ENCODE data around the gene FARS2. TPM values are rescaled to one million over a fixed set of nuclear protein-coding genes. Genes with fewer than 3 reads are reported as not detected.
"Not testable (repeated sequence)": the region's sequence is repeated elsewhere in the genome, so short reads cannot be mapped to it uniquely, and the experiment has no call there.

FARS2 gene
- total and polyA plus RNA-seq, 7 experiments from 2014 or later: 16.2 to 28.1 (median 20.8) TPM

DNA sequence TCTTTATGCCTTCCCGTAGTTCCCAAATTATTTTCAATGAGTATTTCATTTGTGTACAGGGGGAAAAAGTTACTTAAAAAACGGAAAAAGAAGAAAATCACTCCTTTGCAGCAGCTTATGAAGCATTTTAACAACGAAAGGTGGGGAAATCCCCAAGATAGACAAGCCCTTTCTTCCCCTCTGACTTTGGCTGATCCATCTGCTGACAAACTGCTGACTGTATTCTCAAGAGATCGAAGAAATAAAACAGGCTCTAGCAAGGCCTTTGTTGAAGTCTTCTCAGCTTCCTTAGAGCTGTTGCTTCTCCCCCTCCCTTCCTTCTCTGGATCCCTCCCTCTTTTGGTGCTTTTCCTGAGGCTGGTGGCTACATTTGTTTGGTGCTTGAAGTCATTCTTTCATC, 420.2 kb downstream of the FARS2 start:
- DNase-seq: peak in 1 of 9 donors; percentile 28
- peak overlapping the region in 2 of 10 donors; percentile 6 to 37 for H3K4me3 Mint-ChIP-seq

DNA sequence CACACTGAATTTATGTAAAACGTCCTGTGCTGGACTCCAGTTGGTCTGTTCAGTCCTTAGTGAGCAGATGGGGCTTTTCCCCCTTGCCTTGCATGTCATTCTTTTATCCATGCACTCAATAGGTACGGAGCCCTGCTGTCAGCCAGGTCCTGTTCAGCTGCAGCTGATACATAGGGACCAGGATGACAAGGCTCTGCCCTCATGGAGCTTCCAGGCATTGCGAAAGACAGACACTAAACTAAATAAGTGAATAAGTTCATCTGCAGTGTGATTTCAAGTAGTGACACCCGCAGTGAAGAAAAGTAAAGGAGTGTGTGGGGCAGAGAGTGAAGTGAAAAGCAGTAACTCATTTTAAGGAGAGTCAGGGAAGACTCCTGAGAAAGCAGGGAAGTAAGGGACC, 421.2 kb downstream of the FARS2 start:
- intact Hi-C loops (cut with micrococcal nuclease): no loop called here
- POLR2A ChIA-PET: interaction anchor here (1.1 to 1.8 kb wide), 3 partner anchors 14 to 24 kb away, joined by 3 to 5 read pairs (median 4); no protein-coding TSS in a partner anchor
- no peak overlapping the region for H3K27ac Mint-ChIP-seq
- no peak overlapping the region for H3K4me3 ChIP-seq (ENCODE audit: low read length)
- peaks cover 0 to 4% (median 0%) of the 10 kb centered on the region in 3 experiments for H3K9me3 ChIP-seq (ENCODE audit: control insufficient read depth in 2 of 3, low read length in 3 of 3)
- peaks cover 4 to 43% (median 29%) of the 10 kb centered on the region in 5 donors for H3K36me3 Mint-ChIP-seq
- peaks cover 0 to 12% (median 5%) of the 10 kb centered on the region in 11 donors for H3K9me3 Mint-ChIP-seq
- CTCF ChIA-PET: no interaction called here
- peaks cover 0 to 4% (median 0%) of the 10 kb centered on the region in 3 experiments for H3K36me3 ChIP-seq (ENCODE audit: control insufficient read depth in 2 of 3, insufficient read depth in 3 of 3, low read length in 3 of 3)
- H3K27ac ChIP-seq (ENCODE audit: low read depth, low read length): no peak overlapping the region
- ATAC-seq (no peak), DNase-seq (no peak)
- no peaks in the 10 kb centered on the region for H3K27me3 Mint-ChIP-seq
- H3K4me1 ChIP-seq (ENCODE audit: control insufficient read depth in 2 of 2, insufficient read depth in 2 of 2, low read length in 2 of 2): peaks cover 0 to 16% of the 10 kb centered on the region in 2 donors
- H3K4me1 Mint-ChIP-seq: peaks cover 15 to 44% (median 38%) of the 10 kb centered on the region in 7 donors
- H3K4me3 Mint-ChIP-seq: no peak overlapping the region
- H3K27me3 ChIP-seq (ENCODE audit: control insufficient read depth in 2 of 2, insufficient read depth in 2 of 2, low read length in 2 of 2): no peaks in the 10 kb centered on the region

More for the DNA sequence above, 420.2 kb downstream of the FARS2 start:
- H3K27ac ChIP-seq (ENCODE audit: low read depth, low read length): no peak overlapping the region
- CTCF ChIA-PET: no interaction called here
- intact Hi-C loops (cut with micrococcal nuclease): no loop called here
- Mint-ChIP-seq H3K9me3 (peaks cover 0 to 12% (median 5%) of the 10 kb centered on the region in 11 donors), H3K27ac (peak overlapping the region in 5 of 9 donors; percentile 3 to 39 (median 22)), H3K36me3 (peaks cover 4 to 46% (median 29%) of the 10 kb centered on the region in 5 donors), H3K27me3 (no peaks in the 10 kb centered on the region), H3K4me1 (peaks cover 15 to 48% (median 43%) of the 10 kb centered on the region in 7 donors)
- no peaks in the 10 kb centered on the region for H3K27me3 ChIP-seq (ENCODE audit: control insufficient read depth in 2 of 2, insufficient read depth in 2 of 2, low read length in 2 of 2)
- H3K4me3 ChIP-seq (ENCODE audit: low read length): no peak overlapping the region
- ATAC-seq: no peak
- POLR2A ChIA-PET: interaction anchor here (1.1 to 1.5 kb wide), 4 partner anchors 10 to 185 kb away, joined by 3 to 5 read pairs (median 4); no protein-coding TSS in a partner anchor
- H3K36me3 ChIP-seq (ENCODE audit: control insufficient read depth in 2 of 3, insufficient read depth in 3 of 3, low read length in 3 of 3): peaks cover 0 to 4% (median 0%) of the 10 kb centered on the region in 3 experiments
- H3K9me3 ChIP-seq (ENCODE audit: control insufficient read depth in 2 of 3, low read length in 3 of 3): peaks cover 0 to 4% (median 0%) of the 10 kb centered on the region in 3 experiments
- peaks cover 0 to 16% of the 10 kb centered on the region in 2 donors for H3K4me1 ChIP-seq (ENCODE audit: control insufficient read depth in 2 of 2, insufficient read depth in 2 of 2, low read length in 2 of 2)

DNA sequence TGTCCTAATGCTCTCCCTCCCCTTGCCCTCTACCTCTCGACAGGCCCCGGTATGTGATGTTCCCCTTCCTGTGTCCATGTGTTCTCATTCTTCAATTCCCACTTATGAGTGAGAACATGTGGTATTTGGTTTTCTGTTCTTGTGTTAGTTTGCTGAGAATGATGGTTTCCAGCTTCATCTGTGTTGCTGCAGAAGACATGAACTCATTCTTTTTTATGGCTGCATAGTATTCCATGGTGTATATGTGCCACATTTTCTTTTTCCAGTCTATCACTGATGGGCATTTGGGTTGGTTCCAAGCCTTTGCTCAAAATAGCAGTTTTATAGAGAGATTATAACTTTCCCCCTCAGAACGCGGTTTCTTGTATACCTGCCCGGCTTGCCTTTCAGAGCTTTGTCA, 422.4 kb downstream of the FARS2 start:
- H3K27me3 Mint-ChIP-seq; H3K27me3 ChIP-seq (ENCODE audit: control insufficient read depth in 2 of 2, insufficient read depth in 2 of 2, low read length in 2 of 2); ATAC-seq; H3K4me3 Mint-ChIP-seq; DNase-seq; H3K9me3 ChIP-seq (ENCODE audit: control insufficient read depth in 2 of 3, low read length in 3 of 3); H3K27ac ChIP-seq (ENCODE audit: low read depth, low read length); H3K4me3 ChIP-seq (ENCODE audit: low read length); CTCF ChIA-PET; H3K36me3 ChIP-seq (ENCODE audit: control insufficient read depth in 2 of 3, insufficient read depth in 3 of 3, low read length in 3 of 3); H3K27ac Mint-ChIP-seq; intact Hi-C loops (cut with micrococcal nuclease): not testable (repeated sequence)
- peaks cover 0 to 16% of the 10 kb centered on the region in 2 donors for H3K4me1 ChIP-seq (ENCODE audit: control insufficient read depth in 2 of 2, insufficient read depth in 2 of 2, low read length in 2 of 2)
- Mint-ChIP-seq H3K36me3 (peaks cover 8 to 44% (median 29%) of the 10 kb centered on the region in 5 donors), H3K4me1 (peaks cover 15 to 33% (median 32%) of the 10 kb centered on the region in 7 donors), H3K9me3 (peaks cover 0 to 12% (median 5%) of the 10 kb centered on the region in 11 donors)
- POLR2A ChIA-PET: interaction anchor here (1.8 kb wide), 1 partner anchor 19 kb away, joined by 4 read pairs; no protein-coding TSS in a partner anchor

DNA sequence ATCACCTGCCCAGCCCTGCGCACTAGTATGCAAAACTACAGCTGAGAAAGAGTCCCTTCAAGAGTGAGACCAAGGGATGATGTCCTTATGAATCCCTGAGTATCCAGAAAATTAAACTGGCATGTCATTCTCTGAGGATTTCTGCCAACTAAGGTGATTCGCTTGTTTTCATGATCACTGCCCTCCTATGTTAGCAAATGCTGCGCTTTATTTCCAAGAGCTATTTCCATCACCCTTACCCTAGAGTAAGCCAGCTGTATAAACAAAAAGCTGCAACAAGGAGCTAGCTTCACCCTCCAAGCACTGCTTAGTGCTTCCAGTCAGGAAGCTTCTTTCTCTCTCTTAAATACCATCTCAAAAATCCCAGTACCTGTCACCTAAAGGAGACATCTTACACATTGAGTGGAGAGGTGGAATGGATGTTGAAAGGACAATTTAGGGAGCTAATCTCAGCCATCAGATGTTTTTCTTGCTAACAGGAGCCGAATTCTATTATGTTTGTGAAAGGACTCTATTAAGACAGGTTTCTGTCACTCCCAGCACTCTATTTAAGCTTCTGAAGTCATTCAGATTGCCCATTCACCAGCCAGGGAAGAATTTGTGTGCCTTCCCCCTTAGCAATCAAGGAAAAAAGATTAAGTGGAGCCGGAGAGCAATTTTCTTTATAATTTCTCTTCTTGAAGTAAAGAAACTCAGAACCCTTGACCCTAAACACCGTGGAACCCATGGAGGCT, 423.2 kb downstream of the FARS2 start:
- Histone ChIP-seq H3K4me1 (ENCODE audit: control insufficient read depth in 2 of 2, insufficient read depth in 2 of 2, low read length in 2 of 2) (peaks cover 0 to 16% of the 10 kb centered on the region in 2 donors), H3K4me3 (ENCODE audit: low read length) (no peak overlapping the region), H3K36me3 (ENCODE audit: control insufficient read depth in 2 of 3, insufficient read depth in 3 of 3, low read length in 3 of 3) (peaks cover 0 to 4% (median 0%) of the 10 kb centered on the region in 3 experiments), H3K9me3 (ENCODE audit: control insufficient read depth in 2 of 3, low read length in 3 of 3) (peaks cover 0 to 4% (median 0%) of the 10 kb centered on the region in 3 experiments), H3K27me3 (ENCODE audit: control insufficient read depth in 2 of 2, insufficient read depth in 2 of 2, low read length in 2 of 2) (no peaks in the 10 kb centered on the region), H3K27ac (ENCODE audit: low read depth, low read length) (no peak overlapping the region)
- Mint-ChIP-seq H3K27ac (peak overlapping the region in 1 of 9 donors; percentile 5), H3K27me3 (peaks cover 0 to 2% (median 0%) of the 10 kb centered on the region in 5 donors), H3K4me3 (no peak overlapping the region), H3K36me3 (peaks cover 8 to 42% (median 32%) of the 10 kb centered on the region in 5 donors), H3K9me3 (peaks cover 0 to 16% (median 6%) of the 10 kb centered on the region in 11 donors), H3K4me1 (peaks cover 11 to 25% (median 24%) of the 10 kb centered on the region in 7 donors)
- CTCF ChIA-PET: no interaction called here
- ATAC-seq (no peak), DNase-seq (no peak)
- POLR2A ChIA-PET: interaction anchor here (1.8 kb wide), 1 partner anchor 20 kb away, joined by 4 read pairs; no protein-coding TSS in a partner anchor
- intact Hi-C loops (cut with micrococcal nuclease): no loop called here

DNA sequence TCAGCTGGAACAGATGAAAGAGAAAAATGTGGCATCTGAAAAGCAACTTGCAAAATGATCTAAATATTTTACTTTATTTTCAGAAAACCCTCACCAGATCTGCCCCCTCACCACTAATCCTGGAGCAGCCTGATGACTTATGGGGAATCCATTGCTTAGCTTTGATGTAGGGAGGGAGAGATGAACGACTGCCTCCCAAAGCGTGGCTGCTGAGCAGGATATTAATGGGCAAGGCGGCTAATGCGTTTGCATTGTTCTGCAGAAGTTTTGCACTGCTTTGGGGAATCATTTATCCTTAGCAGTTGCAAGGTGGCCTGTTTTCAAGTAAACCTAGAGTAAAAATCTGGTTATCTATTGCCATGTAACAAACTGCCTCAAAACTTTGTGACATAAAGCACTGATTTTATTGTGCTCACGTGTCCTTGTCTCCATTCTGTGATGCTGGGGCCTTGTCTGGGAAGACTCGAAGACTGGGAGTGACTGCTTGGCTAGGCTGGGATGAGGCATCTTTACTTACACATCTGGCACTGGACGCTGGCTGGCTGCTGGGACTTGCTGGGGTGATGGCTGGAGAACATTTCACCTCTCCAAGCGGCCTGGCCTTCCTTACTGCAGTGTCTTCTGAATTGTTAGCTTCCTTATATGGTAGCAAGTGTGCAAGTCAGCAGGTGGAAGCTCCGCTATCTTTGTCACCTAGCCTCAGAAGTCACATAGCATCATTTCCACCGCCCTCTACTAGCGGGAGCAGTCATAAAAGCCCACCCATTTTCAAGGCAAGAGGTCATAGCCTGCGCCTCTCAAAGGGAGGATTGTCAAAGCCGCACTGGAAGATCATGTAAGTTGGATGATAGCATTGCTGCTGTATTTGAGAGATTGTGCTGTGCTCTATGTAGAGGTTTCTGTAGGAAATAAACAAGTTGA, 432.2 kb downstream of the FARS2 start:
- ATAC-seq (no peak), DNase-seq (no peak)
- peaks cover 5 to 32% (median 27%) of the 10 kb centered on the region in 7 donors for H3K4me1 Mint-ChIP-seq
- ChIA-PET POLR2A (interaction anchor here (1.3 kb wide), 1 partner anchor 15 kb away, joined by 3 read pairs; no protein-coding TSS in a partner anchor), CTCF (no interaction called here)
- H3K9me3 Mint-ChIP-seq: peaks cover 0 to 25% (median 12%) of the 10 kb centered on the region in 11 donors
- H3K4me3 ChIP-seq (ENCODE audit: low read length): no peak overlapping the region
- H3K36me3 ChIP-seq (ENCODE audit: control insufficient read depth in 2 of 3, insufficient read depth in 3 of 3, low read length in 3 of 3): no peaks in the 10 kb centered on the region
- intact Hi-C loops (cut with micrococcal nuclease): no loop called here
- H3K27me3 ChIP-seq (ENCODE audit: control insufficient read depth in 2 of 2, insufficient read depth in 2 of 2, low read length in 2 of 2): no peaks in the 10 kb centered on the region
- no peaks in the 10 kb centered on the region for H3K27me3 Mint-ChIP-seq
- H3K27ac ChIP-seq (ENCODE audit: low read depth, low read length): no peak overlapping the region
- H3K4me1 ChIP-seq (ENCODE audit: control insufficient read depth in 2 of 2, insufficient read depth in 2 of 2, low read length in 2 of 2): peaks cover 0 to 14% of the 10 kb centered on the region in 2 donors
- peak overlapping the region in 1 of 10 donors; percentile 29 for H3K4me3 Mint-ChIP-seq
- peak overlapping the region in 5 of 9 donors; percentile 15 to 63 (median 32) for H3K27ac Mint-ChIP-seq
- H3K36me3 Mint-ChIP-seq: peaks cover 10 to 38% (median 26%) of the 10 kb centered on the region in 5 donors
- no peaks in the 10 kb centered on the region for H3K9me3 ChIP-seq (ENCODE audit: control insufficient read depth in 2 of 3, low read length in 3 of 3)

Measured in naive thymus-derived CD4-positive, alpha-beta T cell (primary cell).